ENCODE measurements around the gene STX18.

STX18 gene

DNA sequence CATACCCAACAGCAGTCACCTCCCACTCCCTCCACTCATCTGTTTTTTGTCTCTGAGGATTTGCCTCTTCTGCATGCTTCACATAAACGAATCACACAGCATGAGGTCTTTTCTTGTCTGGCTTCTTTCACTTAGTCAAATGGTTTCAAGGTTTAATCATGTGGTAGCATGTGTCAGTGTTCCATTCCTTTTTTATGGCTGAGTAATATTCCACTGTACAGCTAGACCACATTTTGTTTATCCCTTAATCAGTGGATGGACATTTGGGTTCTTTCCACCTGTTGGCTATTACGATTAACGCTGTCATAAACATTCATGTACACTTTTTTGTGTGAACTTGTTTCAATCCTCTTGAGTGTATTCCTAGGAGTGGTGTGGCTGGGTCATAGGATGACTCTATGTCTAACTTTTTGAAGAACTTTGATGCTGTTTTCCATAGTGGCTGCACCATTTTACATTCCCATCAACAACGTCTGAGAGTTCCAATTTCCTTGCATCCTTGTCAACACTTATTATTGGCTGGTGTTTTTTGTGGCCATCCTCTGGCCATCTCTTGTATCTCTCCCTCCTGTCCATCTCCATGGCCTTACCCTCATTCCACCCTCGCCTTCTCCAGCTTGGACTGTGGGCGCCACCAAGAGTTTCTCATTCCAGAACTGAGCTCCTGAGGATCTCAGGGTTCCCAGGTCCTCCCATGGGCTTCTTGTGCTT is 167.3 kb downstream of the STX18 start:
- no peak for DNase-seq
